ENCODE results near the gene MAVS.

MAVS gene

GRCh38 chr20:3911956-3912355 is 65.3 kb downstream of the MAVS start:
- DNase-seq (ENCODE audit: low spot score): no peak

GRCh38 chr20:3914446-3914845 is 67.8 kb downstream of the MAVS start:
- DNase-seq (ENCODE audit: low spot score): no peak

- no peak for DNase-seq (ENCODE audit: low spot score)
Measured at GRCh38 chr20:3915691-3916090, 69.1 kb downstream of the MAVS start.

GRCh38 chr20:3916364-3916763 is 69.7 kb downstream of the MAVS start:
- no peak for DNase-seq (ENCODE audit: low spot score)

GRCh38 chr20:3919352-3919751 is 72.7 kb downstream of the MAVS start:
- DNase-seq (ENCODE audit: low spot score): no peak

GRCh38 chr20:3922223-3922982 is 75.8 kb downstream of the MAVS start:
- no peak for DNase-seq (ENCODE audit: low spot score)

- no peak for DNase-seq (ENCODE audit: low spot score)
Measured at GRCh38 chr20:3922983-3923339, 76.3 kb downstream of the MAVS start.

- DNase-seq (ENCODE audit: low spot score): no peak
Measured at GRCh38 chr20:3923818-3924217, 77.2 kb downstream of the MAVS start.

GRCh38 chr20:3924304-3925112 is 77.9 kb downstream of the MAVS start:
- DNase-seq (ENCODE audit: low spot score): no peak

- no peak for DNase-seq (ENCODE audit: low spot score)
Measured at GRCh38 chr20:3925113-3925695, 78.6 kb downstream of the MAVS start.
